HepG2 (cell line): ENCODE results near the gene MYOM1. TPM values are rescaled to one million over a fixed set of nuclear protein-coding genes. Genes with fewer than 3 reads are reported as not detected.

ENCODE experiments used
- BHLHE40 ChIP-seq: IDR thresholded peaks from 2 replicates; pipeline ENCODE4 v1.6.1; 2011; ENCODE audit warnings: low read length, improper control_type of control experiment
- HNRNPL ChIP-seq: fragments of 200-400 bp; formaldehyde crosslinking; IDR thresholded peaks from 2 replicates; pipeline ENCODE4 v1.6.1; 2017; ENCODE audit warnings: mild to moderate bottlenecking, low read depth, low read length
- IKZF4 ChIP-seq: sonication (generic); formaldehyde crosslinking; IDR thresholded peaks from 2 replicates; pipeline ENCODE4 v1.5.1; 2020; ENCODE audit warnings: borderline replicate concordance, mild to moderate bottlenecking, low read depth, missing genetic modification reagents; ENCODE audit errors: not compliant biosample characterization
- JDP2 ChIP-seq: sonication (generic); formaldehyde crosslinking; IDR thresholded peaks from 2 replicates; pipeline ENCODE4 v1.8.1; 2022; ENCODE audit warnings: missing genetic modification reagents, borderline replicate concordance
- KDM1A ChIP-seq: IDR thresholded peaks from 2 replicates; pipeline ENCODE4 v1.6.1; 2016; ENCODE audit warnings: missing compliant biosample characterization
- NKX3-1 ChIP-seq: sonication (generic); formaldehyde crosslinking; IDR thresholded peaks from 2 replicates; pipeline ENCODE4 v1.5.0; 2020; ENCODE audit warnings: missing genetic modification reagents
- NPAS2 ChIP-seq: sonication (generic); formaldehyde crosslinking; IDR thresholded peaks from 2 replicates; pipeline ENCODE4 v1.8.0; 2022; ENCODE audit warnings: mild to moderate bottlenecking, missing genetic modification reagents, borderline replicate concordance
- PLRG1 ChIP-seq: fragments of 450-650 bp; conservative IDR thresholded peaks from 2 replicates; pipeline ENCODE4 v1.6.1; 2016
- POLR2A ChIP-seq, 2 experiments: IDR thresholded peaks; 2 replicates each; pipeline ENCODE4 v1.6.1; 2011; ENCODE audit warnings: low read depth in 2 of 2, low read length in 2 of 2, mild to moderate bottlenecking in 1 of 2, moderate library complexity in 1 of 2; ENCODE audit not compliant: insufficient read depth in 1 of 2
- RARA ChIP-seq: IDR thresholded peaks from 2 replicates; pipeline ENCODE4 v1.6.1; 2016; ENCODE audit warnings: missing genetic modification reagents, missing compliant biosample characterization
- TAF15 ChIP-seq: fragments of 200-400 bp; formaldehyde crosslinking; IDR thresholded peaks from one replicate; pipeline ENCODE4 v1.6.1; 2018; ENCODE audit warnings: mild to moderate bottlenecking, low read depth, low read length; ENCODE audit not compliant: poor library complexity, severe bottlenecking
- TBL1XR1 ChIP-seq: fragments of 150-350 bp; IDR thresholded peaks from 2 replicates; pipeline ENCODE4 v1.6.1; 2014; ENCODE audit warnings: borderline replicate concordance, low read length; ENCODE audit not compliant: partially characterized antibody
- TBX2 ChIP-seq: sonication (generic); formaldehyde crosslinking; IDR thresholded peaks from 2 replicates; pipeline ENCODE4 v1.5.0; 2020; ENCODE audit warnings: missing genetic modification reagents, mild to moderate bottlenecking, borderline replicate concordance
- ZBTB21 ChIP-seq: sonication (generic); formaldehyde crosslinking; IDR thresholded peaks from 2 replicates; pipeline ENCODE4 v1.4.0; 2020; ENCODE audit warnings: missing genetic modification reagents
- ZBTB38 ChIP-seq: sonication (generic); formaldehyde crosslinking; IDR thresholded peaks from 2 replicates; pipeline ENCODE4 v1.5.1; 2020; ENCODE audit warnings: mild to moderate bottlenecking, missing genetic modification reagents
- ZBTB7A ChIP-seq: sonication (generic); formaldehyde crosslinking; IDR thresholded peaks from 2 replicates; pipeline ENCODE4 v1.8.0; 2022; ENCODE audit warnings: mild to moderate bottlenecking, missing genetic modification reagents
- ZNF30 ChIP-seq: sonication (generic); formaldehyde crosslinking; IDR thresholded peaks from 2 replicates; pipeline ENCODE4 v1.5.0; 2020; ENCODE audit warnings: mild to moderate bottlenecking, missing genetic modification reagents
- ZNF777 ChIP-seq: sonication (generic); formaldehyde crosslinking; IDR thresholded peaks from 2 replicates; pipeline ENCODE4 v1.4.0; 2020; ENCODE audit warnings: missing genetic modification reagents
- polyA plus RNA-seq, 8 experiments: library from polyadenylated mRNA; depleted of rRNA in 3 of 8; stranded (reverse) in 7 of 8; unstranded in 1 of 8; fragments of >200 nt; fragmentation: Illumina TruSeq in 4 of 8; extraction: Trizol in 4 of 8; gene quantifications; 2 replicates each; pipeline versions ENCODE4 v1.2.1 to v1.2.3, GENCODE V29; 2011 to 2016; ENCODE audit warnings: low read depth in 4 of 8, missing spikeins in 1 of 8, mixed read lengths in 1 of 8; ENCODE audit not compliant: insufficient read depth in 1 of 8
- total RNA-seq, 5 experiments: library from RNA; depleted of rRNA; stranded (reverse); fragments of >200 nt; fragmentation: Illumina TruSeq; extraction: Trizol; gene quantifications; 2 replicates each; pipeline ENCODE4 v1.2.3, GENCODE V29; 2016; ENCODE audit warnings: low read depth in 1 of 5
- TF ChIP-seq, protein P1 (sequence below): sonication (generic); formaldehyde crosslinking; IDR thresholded peaks from 2 replicates; pipeline ENCODE4 v1.5.0; 2020; ENCODE audit warnings: mild to moderate bottlenecking, missing genetic modification reagents
- TF ChIP-seq, protein P2 (sequence below): sonication (generic); formaldehyde crosslinking; IDR thresholded peaks from 2 replicates; pipeline ENCODE4 v1.4.0; 2020; ENCODE audit warnings: mild to moderate bottlenecking, missing genetic modification reagents
- TF ChIP-seq, protein P3 (sequence below): sonication (generic); formaldehyde crosslinking; IDR thresholded peaks from 2 replicates; pipeline ENCODE4 v1.5.0; 2020; ENCODE audit warnings: missing genetic modification reagents

MYOM1 gene
- total and polyA plus RNA-seq, 2 of the 13 experiments (the other 11 are each of a cell fraction or from before 2014, with no cell fraction given) = 0.46 to 0.98 TPM

DNA sequence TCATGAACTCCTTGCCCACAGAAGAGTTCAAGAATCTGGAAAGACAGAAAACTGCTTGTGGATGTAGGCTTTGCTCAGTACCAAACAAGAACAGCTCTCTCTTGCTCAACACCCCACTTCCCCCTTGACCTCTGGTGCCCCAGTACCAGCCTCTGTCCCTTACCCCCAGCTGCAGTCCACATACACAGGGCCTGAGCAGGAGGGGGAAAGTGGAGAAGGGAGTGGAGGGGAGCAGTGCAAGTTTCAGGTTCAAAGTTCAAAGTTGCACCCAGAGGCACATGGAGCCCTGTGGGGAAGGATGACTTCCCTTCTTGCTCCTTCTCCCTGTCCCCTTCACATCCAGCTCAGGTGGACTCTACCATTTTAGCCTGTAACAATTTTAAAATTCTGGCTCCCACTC is 145.7 kb downstream of the MYOM1 start (continued):
- TF ChIP-seq, protein P1, sequence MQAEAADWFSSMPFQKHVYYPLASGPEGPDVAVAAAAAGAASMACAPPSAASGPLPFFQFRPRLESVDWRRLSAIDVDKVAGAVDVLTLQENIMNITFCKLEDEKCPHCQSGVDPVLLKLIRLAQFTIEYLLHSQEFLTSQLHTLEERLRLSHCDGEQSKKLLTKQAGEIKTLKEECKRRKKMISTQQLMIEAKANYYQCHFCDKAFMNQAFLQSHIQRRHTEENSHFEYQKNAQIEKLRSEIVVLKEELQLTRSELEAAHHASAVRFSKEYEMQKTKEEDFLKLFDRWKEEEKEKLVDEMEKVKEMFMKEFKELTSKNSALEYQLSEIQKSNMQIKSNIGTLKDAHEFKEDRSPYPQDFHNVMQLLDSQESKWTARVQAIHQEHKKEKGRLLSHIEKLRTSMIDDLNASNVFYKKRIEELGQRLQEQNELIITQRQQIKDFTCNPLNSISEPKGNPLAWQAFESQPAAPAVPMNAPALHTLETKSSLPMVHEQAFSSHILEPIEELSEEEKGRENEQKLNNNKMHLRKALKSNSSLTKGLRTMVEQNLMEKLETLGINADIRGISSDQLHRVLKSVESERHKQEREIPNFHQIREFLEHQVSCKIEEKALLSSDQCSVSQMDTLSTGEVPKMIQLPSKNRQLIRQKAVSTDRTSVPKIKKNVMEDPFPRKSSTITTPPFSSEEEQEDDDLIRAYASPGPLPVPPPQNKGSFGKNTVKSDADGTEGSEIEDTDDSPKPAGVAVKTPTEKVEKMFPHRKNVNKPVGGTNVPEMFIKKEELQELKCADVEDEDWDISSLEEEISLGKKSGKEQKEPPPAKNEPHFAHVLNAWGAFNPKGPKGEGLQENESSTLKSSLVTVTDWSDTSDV = no peak
- TF ChIP-seq TBL1XR1 (no peak), NPAS2 (no peak), ZBTB38 (CRISPR knock-in tag) (no peak), PLRG1 (no peak), JDP2 (no peak), HNRNPL (no peak), ZNF777 (CRISPR knock-in tag) (no peak), BHLHE40 (no peak), RARA (peak; percentile 75), ZBTB21 (CRISPR knock-in tag) (no peak), ZBTB7A (CRISPR knock-in tag) (no peak), ZNF30 (CRISPR knock-in tag) (no peak), TAF15 (no peak), TBX2 (CRISPR knock-in tag) (no peak), NKX3-1 (no peak), KDM1A (no peak), IKZF4 (CRISPR knock-in tag) (no peak), POLR2A (IDR thresholded peaks at IDR 0.05; ENCODE audit: insufficient read depth in 1 of 2, low read depth in 2 of 2, low read length in 2 of 2) (no peak)
- TF ChIP-seq, protein P2, sequence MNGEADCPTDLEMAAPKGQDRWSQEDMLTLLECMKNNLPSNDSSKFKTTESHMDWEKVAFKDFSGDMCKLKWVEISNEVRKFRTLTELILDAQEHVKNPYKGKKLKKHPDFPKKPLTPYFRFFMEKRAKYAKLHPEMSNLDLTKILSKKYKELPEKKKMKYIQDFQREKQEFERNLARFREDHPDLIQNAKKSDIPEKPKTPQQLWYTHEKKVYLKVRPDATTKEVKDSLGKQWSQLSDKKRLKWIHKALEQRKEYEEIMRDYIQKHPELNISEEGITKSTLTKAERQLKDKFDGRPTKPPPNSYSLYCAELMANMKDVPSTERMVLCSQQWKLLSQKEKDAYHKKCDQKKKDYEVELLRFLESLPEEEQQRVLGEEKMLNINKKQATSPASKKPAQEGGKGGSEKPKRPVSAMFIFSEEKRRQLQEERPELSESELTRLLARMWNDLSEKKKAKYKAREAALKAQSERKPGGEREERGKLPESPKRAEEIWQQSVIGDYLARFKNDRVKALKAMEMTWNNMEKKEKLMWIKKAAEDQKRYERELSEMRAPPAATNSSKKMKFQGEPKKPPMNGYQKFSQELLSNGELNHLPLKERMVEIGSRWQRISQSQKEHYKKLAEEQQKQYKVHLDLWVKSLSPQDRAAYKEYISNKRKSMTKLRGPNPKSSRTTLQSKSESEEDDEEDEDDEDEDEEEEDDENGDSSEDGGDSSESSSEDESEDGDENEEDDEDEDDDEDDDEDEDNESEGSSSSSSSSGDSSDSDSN (CRISPR knock-in tag) = no peak
- TF ChIP-seq, protein P3, sequence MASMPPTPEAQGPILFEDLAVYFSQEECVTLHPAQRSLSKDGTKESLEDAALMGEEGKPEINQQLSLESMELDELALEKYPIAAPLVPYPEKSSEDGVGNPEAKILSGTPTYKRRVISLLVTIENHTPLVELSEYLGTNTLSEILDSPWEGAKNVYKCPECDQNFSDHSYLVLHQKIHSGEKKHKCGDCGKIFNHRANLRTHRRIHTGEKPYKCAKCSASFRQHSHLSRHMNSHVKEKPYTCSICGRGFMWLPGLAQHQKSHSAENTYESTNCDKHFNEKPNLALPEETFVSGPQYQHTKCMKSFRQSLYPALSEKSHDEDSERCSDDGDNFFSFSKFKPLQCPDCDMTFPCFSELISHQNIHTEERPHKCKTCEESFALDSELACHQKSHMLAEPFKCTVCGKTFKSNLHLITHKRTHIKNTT (CRISPR knock-in tag) = no peak
